ENCODE results near the gene PCSK1.
"Not testable (repeated sequence)": the region's sequence is repeated elsewhere in the genome, so short reads cannot be mapped to it uniquely, and the experiment has no call there.

The PCSK1 gene

GRCh38 chr5:96367337-96367736, 65.7 kb downstream of the PCSK1 start:
- not testable (repeated sequence) for DNase-seq

DNA sequence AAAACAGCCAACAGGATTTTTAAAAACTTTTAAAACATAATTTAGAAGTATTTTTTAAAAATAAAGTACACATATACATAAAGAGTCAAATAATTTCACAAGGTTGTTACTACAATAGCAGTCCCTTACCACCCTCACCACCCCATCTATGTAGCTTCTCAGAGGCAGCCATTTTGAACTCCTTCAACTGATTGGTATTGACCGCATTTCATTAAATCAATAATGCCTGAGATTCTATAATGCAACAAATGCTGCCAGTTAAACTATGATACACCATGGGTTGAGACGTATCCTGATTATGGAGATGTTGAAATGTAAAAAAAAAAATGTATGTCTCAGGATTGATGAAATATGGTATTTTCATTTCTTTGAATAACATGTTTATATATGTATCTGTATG, 78.8 kb downstream of the PCSK1 start:
- no peak for DNase-seq

- DNase-seq, result no peak
These were observed 79.8 kb downstream of the PCSK1 start for GRCh38 chr5:96353220-96353619.

- no peak for DNase-seq
These were observed 82.4 kb downstream of the PCSK1 start for GRCh38 chr5:96350678-96351077.

- DNase-seq, result no peak
These were observed 84.5 kb downstream of the PCSK1 start for GRCh38 chr5:96348536-96348935.

- no peak for DNase-seq
These were observed 85.4 kb downstream of the PCSK1 start for GRCh38 chr5:96347502-96348292.

- DNase-seq, result peak; percentile 83
These were observed 88.1 kb downstream of the PCSK1 start for GRCh38 chr5:96344678-96345577.

GRCh38 chr5:96343094-96343493, 90.0 kb downstream of the PCSK1 start:
- DNase-seq, result no peak

DNA sequence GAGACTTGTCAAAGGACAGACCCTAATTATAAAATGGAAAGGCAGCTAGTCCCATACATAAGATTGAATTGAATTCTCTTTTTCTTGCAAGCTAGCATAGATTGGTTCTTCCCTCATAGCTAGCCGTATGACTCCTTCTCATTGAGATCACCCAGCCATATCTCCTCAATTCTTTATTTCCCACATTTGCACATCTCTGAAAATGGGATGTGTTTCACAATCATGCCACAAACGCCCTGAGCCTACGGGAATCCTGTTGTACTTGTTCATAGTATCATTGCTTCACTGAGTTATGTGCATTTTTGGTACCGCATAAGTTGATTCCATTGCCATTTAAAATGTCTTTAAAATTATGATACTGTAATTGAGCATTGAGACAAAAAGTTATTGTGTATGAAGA, 90.5 kb downstream of the PCSK1 start:
- DNase-seq, result no peak
